ENCODE results near the gene ITIH4. TPM values are rescaled to one million over a fixed set of nuclear protein-coding genes. Genes with fewer than 3 reads are reported as not detected.

ITIH4 gene
- polyA plus RNA-seq, 3 donors: 0.59 to 47.7 TPM; not detected in 1

DNA sequence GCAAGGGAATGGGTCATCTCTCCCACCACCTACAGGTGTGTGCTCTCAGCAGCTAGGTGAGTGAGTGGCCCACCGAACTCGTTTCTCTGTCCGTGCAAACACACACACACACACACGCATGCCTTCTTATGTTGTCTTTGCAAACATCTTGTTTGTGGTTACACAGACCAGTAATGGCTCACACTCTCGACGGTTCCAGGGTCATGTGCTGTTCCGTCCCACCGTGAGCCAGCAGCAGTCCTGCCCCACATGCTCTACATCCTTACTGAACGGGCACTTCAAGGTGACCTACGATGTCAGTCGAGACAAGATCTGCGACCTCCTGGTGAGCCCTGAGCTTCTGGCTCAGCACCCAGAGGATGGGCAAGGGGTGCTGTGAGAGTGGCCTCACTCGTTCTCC, 48.7 kb downstream of the ITIH4 start:
- no peaks in the 10 kb centered on the region for H4K20me1 ChIP-seq (ENCODE audit: insufficient read depth, low read length)
- no peak overlapping the region for H3K4me3 Mint-ChIP-seq
- DNase-seq: peak in 1 of 3 donors; percentile 30

GRCh38 chr3:52779837-52780585, 50.5 kb downstream of the ITIH4 start:
- no peak for DNase-seq
- peak overlapping the region; percentile 95 to 99 (median 97) for H3K27ac Mint-ChIP-seq
- WGBS (ENCODE audit: insufficient coverage): 78% methylated on average over 4 of the region's 8 CpGs

More for the DNA sequence above, 48.7 kb downstream of the ITIH4 start:
- Histone ChIP-seq H3K27ac (ENCODE audit: low read depth in 1 of 2, low read length in 2 of 2) (no peak overlapping the region), H3K36me3 (replicated peaks in 1 of 2; ENCODE audit: control insufficient read depth in 1 of 2, insufficient read depth in 2 of 2, low read length in 2 of 2) (no peaks in the 10 kb centered on the region), H3K4me1 (ENCODE audit: control insufficient read depth in 1 of 2, insufficient read depth in 2 of 2, low read length in 2 of 2) (peaks cover 31 to 44% of the 10 kb centered on the region in 2 donors), H3K79me2 (ENCODE audit: insufficient read depth, low read length) (no peaks in the 10 kb centered on the region), H3K4me3 (replicated peaks in 1 of 3; ENCODE audit: low read depth in 2 of 3, low read length in 3 of 3) (no peak overlapping the region), H3K9me3 (replicated peaks in 1 of 2; ENCODE audit: control insufficient read depth in 1 of 2, insufficient read depth in 1 of 2, low read length in 2 of 2) (no peaks in the 10 kb centered on the region), H3K9ac (ENCODE audit: insufficient read depth, low read length, poor library complexity, severe bottlenecking) (no peak overlapping the region), H3K4me2 (replicated peaks; ENCODE audit: extremely low read depth, low read length, poor library complexity, severe bottlenecking) (no peak overlapping the region), H2AFZ (ENCODE audit: insufficient read depth, low read depth, low read length, poor library complexity, severe bottlenecking) (no peak overlapping the region), H3K27me3 (ENCODE audit: control insufficient read depth in 2 of 2, insufficient read depth in 2 of 2, low read length in 2 of 2) (no peaks in the 10 kb centered on the region)
- WGBS (ENCODE audit: insufficient coverage): 31% methylated on average over 10 of the region's 13 CpGs
- H3K36me3 Mint-ChIP-seq: peaks cover 2 to 5% of the 10 kb centered on the region in 2 donors
- TF ChIP-seq, protein P1, sequence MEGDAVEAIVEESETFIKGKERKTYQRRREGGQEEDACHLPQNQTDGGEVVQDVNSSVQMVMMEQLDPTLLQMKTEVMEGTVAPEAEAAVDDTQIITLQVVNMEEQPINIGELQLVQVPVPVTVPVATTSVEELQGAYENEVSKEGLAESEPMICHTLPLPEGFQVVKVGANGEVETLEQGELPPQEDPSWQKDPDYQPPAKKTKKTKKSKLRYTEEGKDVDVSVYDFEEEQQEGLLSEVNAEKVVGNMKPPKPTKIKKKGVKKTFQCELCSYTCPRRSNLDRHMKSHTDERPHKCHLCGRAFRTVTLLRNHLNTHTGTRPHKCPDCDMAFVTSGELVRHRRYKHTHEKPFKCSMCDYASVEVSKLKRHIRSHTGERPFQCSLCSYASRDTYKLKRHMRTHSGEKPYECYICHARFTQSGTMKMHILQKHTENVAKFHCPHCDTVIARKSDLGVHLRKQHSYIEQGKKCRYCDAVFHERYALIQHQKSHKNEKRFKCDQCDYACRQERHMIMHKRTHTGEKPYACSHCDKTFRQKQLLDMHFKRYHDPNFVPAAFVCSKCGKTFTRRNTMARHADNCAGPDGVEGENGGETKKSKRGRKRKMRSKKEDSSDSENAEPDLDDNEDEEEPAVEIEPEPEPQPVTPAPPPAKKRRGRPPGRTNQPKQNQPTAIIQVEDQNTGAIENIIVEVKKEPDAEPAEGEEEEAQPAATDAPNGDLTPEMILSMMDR (IDR thresholded peaks at IDR 0.05): no peak
- peaks cover 0 to 3% (median 0%) of the 10 kb centered on the region in 7 donors for H3K9me3 Mint-ChIP-seq
- no peak overlapping the region for H3K27ac Mint-ChIP-seq
- intact Hi-C loops (cut with micrococcal nuclease): loop anchor here in 1 of 2 donors (5.0 kb wide), 1 partner anchor 34 kb away; no protein-coding TSS in a partner anchor
- H3K4me1 Mint-ChIP-seq: peaks cover 47% of the 10 kb centered on the region
- peaks cover 4 to 10% (median 6%) of the 10 kb centered on the region in 3 donors for H3K27me3 Mint-ChIP-seq (ENCODE audit: low read depth in 3 of 3)

More at GRCh38 chr3:52779837-52780585, 50.5 kb downstream of the ITIH4 start:
- no peaks in the 10 kb centered on the region for H3K36me3 ChIP-seq (replicated peaks in 1 of 2; ENCODE audit: control insufficient read depth in 1 of 2, insufficient read depth in 2 of 2, low read length in 2 of 2)
- Mint-ChIP-seq H3K27me3 (ENCODE audit: low read depth in 3 of 3) (peaks cover 4 to 10% (median 6%) of the 10 kb centered on the region in 3 donors), H3K4me3 (no peak overlapping the region), H3K36me3 (peaks cover 2 to 7% of the 10 kb centered on the region in 2 donors), H3K4me1 (peaks cover 61% of the 10 kb centered on the region), H3K9me3 (peaks cover 0 to 3% (median 0%) of the 10 kb centered on the region in 7 donors)
- H3K27ac ChIP-seq (ENCODE audit: low read depth in 1 of 2, low read length in 2 of 2): peak overlapping the region; percentile 92 to 95
- no peaks in the 10 kb centered on the region for H3K27me3 ChIP-seq (ENCODE audit: control insufficient read depth in 2 of 2, insufficient read depth in 2 of 2, low read length in 2 of 2)
- peak overlapping the region; percentile 18 for H2AFZ ChIP-seq (ENCODE audit: insufficient read depth, low read depth, low read length, poor library complexity, severe bottlenecking)
- intact Hi-C loops (cut with micrococcal nuclease): loop anchor here in 1 of 2 donors (5.0 kb wide), 1 partner anchor 33 kb away; no protein-coding TSS in a partner anchor
- peaks cover 46 to 60% of the 10 kb centered on the region in 2 donors for H3K4me1 ChIP-seq (ENCODE audit: control insufficient read depth in 1 of 2, insufficient read depth in 2 of 2, low read length in 2 of 2)
- TF ChIP-seq, protein P1 (IDR thresholded peaks at IDR 0.05): no peak
- H3K4me2 ChIP-seq (replicated peaks; ENCODE audit: extremely low read depth, low read length, poor library complexity, severe bottlenecking): no peak overlapping the region
- no peaks in the 10 kb centered on the region for H3K79me2 ChIP-seq (ENCODE audit: insufficient read depth, low read length)
- H3K4me3 ChIP-seq (replicated peaks in 1 of 3; ENCODE audit: low read depth in 2 of 3, low read length in 3 of 3): no peak overlapping the region
- no peaks in the 10 kb centered on the region for H3K9me3 ChIP-seq (replicated peaks in 1 of 2; ENCODE audit: control insufficient read depth in 1 of 2, insufficient read depth in 1 of 2, low read length in 2 of 2)
- H3K9ac ChIP-seq (ENCODE audit: insufficient read depth, low read length, poor library complexity, severe bottlenecking): peak overlapping the region; percentile 54
- no peaks in the 10 kb centered on the region for H4K20me1 ChIP-seq (ENCODE audit: insufficient read depth, low read length)
